Glomerular endothelial cell (primary cell): ENCODE measurements around the gene NPY. TPM values are rescaled to one million over a fixed set of nuclear protein-coding genes. Genes with fewer than 3 reads are reported as not detected.

ENCODE experiments used
- DNase-seq: peaks from one replicate; pipeline ENCODE4 v3.0.0-alpha.2; 2011; ENCODE audit warnings: low read depth, low spot score; ENCODE audit errors: extremely low read depth
- total RNA-seq: library from RNA; depleted of rRNA; stranded (reverse); fragments of >200 nt; gene quantifications from 2 replicates; pipeline ENCODE4 v1.2.3, GENCODE V29; 2015

The NPY gene
- total RNA-seq, 1 donor from 2014 or later, result not detected

- no peak for DNase-seq
Measured at GRCh38 chr7:24313777-24314176, 29.8 kb downstream of the NPY start.

- no peak for DNase-seq
Measured at GRCh38 chr7:24316340-24316739, 32.4 kb downstream of the NPY start.

GRCh38 chr7:24318326-24318725 is 34.3 kb downstream of the NPY start:
- DNase-seq, result no peak

- DNase-seq, result no peak
Measured at GRCh38 chr7:24319209-24319608, 35.2 kb downstream of the NPY start.

- DNase-seq, result no peak
Measured at GRCh38 chr7:24323961-24324480, 40.0 kb downstream of the NPY start.

GRCh38 chr7:24325708-24326107 is 41.7 kb downstream of the NPY start:
- no peak for DNase-seq

GRCh38 chr7:24328050-24328449 is 44.1 kb downstream of the NPY start:
- no peak for DNase-seq

GRCh38 chr7:24328894-24329293 is 44.9 kb downstream of the NPY start:
- no peak for DNase-seq

- no peak for DNase-seq
Measured at GRCh38 chr7:24334012-24334411, 50.0 kb downstream of the NPY start.

GRCh38 chr7:24334627-24335026 is 50.6 kb downstream of the NPY start:
- DNase-seq, result no peak

- DNase-seq, result no peak
Measured at GRCh38 chr7:24336461-24336860, 52.5 kb downstream of the NPY start.

GRCh38 chr7:24337180-24337579 is 53.2 kb downstream of the NPY start:
- DNase-seq, result no peak

- no peak for DNase-seq
Measured at GRCh38 chr7:24339575-24339974, 55.6 kb downstream of the NPY start.

GRCh38 chr7:24340727-24341126 is 56.7 kb downstream of the NPY start:
- DNase-seq, result no peak
